Measurements from ENCODE around the gene PHKA1. TPM values are rescaled to one million over a fixed set of nuclear protein-coding genes. Genes with fewer than 3 reads are reported as not detected.
"Not testable (repeated sequence)": the region's sequence is repeated elsewhere in the genome, so short reads cannot be mapped to it uniquely, and the experiment has no call there.

The PHKA1 gene
- total and polyA plus RNA-seq, 2 donors (not counting 1 experiment from before 2014, with no cell fraction given), result 2.0 to 9.1 TPM

DNA sequence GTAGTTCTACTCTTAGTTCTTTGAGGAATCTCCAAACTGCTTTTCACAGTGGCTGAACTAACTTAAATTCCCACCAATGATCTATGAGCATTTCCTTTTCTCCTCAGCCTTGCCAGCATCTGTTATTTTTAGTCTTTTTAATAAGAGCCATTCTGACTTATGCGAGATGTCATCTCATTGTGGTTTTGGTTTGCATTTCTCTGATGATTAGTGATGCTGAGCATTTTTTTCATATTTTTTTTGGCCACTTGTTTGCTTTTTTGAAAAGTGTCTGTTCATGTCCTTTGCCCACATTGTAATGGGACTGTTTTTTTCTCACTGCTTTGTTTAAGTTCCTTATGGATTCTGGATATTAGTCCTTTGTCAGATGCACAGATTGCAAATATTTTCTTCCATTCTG, 21.5 kb upstream of the PHKA1 start:
- TF ChIP-seq, protein P1, sequence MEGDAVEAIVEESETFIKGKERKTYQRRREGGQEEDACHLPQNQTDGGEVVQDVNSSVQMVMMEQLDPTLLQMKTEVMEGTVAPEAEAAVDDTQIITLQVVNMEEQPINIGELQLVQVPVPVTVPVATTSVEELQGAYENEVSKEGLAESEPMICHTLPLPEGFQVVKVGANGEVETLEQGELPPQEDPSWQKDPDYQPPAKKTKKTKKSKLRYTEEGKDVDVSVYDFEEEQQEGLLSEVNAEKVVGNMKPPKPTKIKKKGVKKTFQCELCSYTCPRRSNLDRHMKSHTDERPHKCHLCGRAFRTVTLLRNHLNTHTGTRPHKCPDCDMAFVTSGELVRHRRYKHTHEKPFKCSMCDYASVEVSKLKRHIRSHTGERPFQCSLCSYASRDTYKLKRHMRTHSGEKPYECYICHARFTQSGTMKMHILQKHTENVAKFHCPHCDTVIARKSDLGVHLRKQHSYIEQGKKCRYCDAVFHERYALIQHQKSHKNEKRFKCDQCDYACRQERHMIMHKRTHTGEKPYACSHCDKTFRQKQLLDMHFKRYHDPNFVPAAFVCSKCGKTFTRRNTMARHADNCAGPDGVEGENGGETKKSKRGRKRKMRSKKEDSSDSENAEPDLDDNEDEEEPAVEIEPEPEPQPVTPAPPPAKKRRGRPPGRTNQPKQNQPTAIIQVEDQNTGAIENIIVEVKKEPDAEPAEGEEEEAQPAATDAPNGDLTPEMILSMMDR (conservative IDR thresholded peaks at IDR 0.05 in 1 of 2, IDR thresholded peaks at IDR 0.05 in 1 of 2; ENCODE audit: low read depth in 1 of 2, low read length in 2 of 2), result no peak
- no peak for TF ChIP-seq EZH2 (IDR thresholded peaks at IDR 0.05; ENCODE audit: low read length, missing control alignments)
- no peak overlapping the region for H3K27ac ChIP-seq (ENCODE audit: insufficient read depth, low read length)
- no peak overlapping the region for H2AFZ ChIP-seq (ENCODE audit: low read length)
- no peaks in the 10 kb centered on the region for H4K20me1 ChIP-seq (ENCODE audit: control insufficient read depth, extremely low read depth, insufficient read depth, low read length)
- H3K36me3 ChIP-seq (ENCODE audit: control insufficient read depth, insufficient read depth, low read length), result no peaks in the 10 kb centered on the region
- peak; percentile 14 to 57 for DNase-seq (ENCODE audit: low read depth in 2 of 2)
- no peak overlapping the region for H3K9ac ChIP-seq (ENCODE audit: insufficient read depth, low read length)
- no peaks in the 10 kb centered on the region for H3K79me2 ChIP-seq (ENCODE audit: control insufficient read depth, insufficient read depth, low read length)
- no peak overlapping the region for H3K4me2 ChIP-seq (ENCODE audit: extremely low read depth, insufficient read depth, low read length)
- H3K4me1 ChIP-seq (ENCODE audit: control insufficient read depth, extremely low read depth, insufficient read depth, low read length), result no peaks in the 10 kb centered on the region
- H3K27me3 ChIP-seq (ENCODE audit: control insufficient read depth, insufficient read depth, low read length), result no peaks in the 10 kb centered on the region
- H3K9me3 ChIP-seq (ENCODE audit: control insufficient read depth, insufficient read depth, low read depth, low read length), result no peaks in the 10 kb centered on the region
- H3K4me3 ChIP-seq (replicated peaks in 1 of 4; ENCODE audit: control extremely low read depth in 1 of 4, insufficient read depth in 1 of 4, low read depth in 3 of 4, low read length in 4 of 4), result no peak overlapping the region

DNA sequence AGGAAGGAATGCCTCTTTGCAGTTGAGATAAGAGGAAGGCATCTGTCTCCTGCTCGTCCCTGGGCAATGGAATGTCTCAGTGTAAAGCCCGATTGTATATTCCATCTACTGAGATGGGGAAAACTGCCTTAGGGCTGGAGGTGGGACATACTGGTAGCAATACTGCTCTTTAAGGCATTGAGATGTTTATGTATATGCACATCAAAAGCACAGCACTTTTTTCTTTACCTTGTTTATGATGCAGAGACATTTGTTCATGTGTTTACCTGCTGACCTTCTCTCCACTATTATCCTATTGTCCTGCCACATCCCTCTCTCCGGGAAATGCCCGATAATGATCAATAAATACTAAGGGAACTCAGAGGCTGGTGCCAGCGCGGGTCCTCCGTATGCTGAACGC, 19.5 kb upstream of the PHKA1 start:
- not testable (repeated sequence) for H4K20me1 ChIP-seq (ENCODE audit: control insufficient read depth, extremely low read depth, insufficient read depth, low read length); H3K4me1 ChIP-seq (ENCODE audit: control insufficient read depth, extremely low read depth, insufficient read depth, low read length); H3K4me2 ChIP-seq (ENCODE audit: extremely low read depth, insufficient read depth, low read length); H2AFZ ChIP-seq (ENCODE audit: low read length); H3K27me3 ChIP-seq (ENCODE audit: control insufficient read depth, insufficient read depth, low read length); H3K27ac ChIP-seq (ENCODE audit: insufficient read depth, low read length); H3K9me3 ChIP-seq (ENCODE audit: control insufficient read depth, insufficient read depth, low read depth, low read length); H3K36me3 ChIP-seq (ENCODE audit: control insufficient read depth, insufficient read depth, low read length); H3K79me2 ChIP-seq (ENCODE audit: control insufficient read depth, insufficient read depth, low read length); DNase-seq (ENCODE audit: low read depth in 2 of 2); H3K4me3 ChIP-seq (replicated peaks in 1 of 4; ENCODE audit: control extremely low read depth in 1 of 4, insufficient read depth in 1 of 4, low read depth in 3 of 4, low read length in 4 of 4); H3K9ac ChIP-seq (ENCODE audit: insufficient read depth, low read length)

DNA sequence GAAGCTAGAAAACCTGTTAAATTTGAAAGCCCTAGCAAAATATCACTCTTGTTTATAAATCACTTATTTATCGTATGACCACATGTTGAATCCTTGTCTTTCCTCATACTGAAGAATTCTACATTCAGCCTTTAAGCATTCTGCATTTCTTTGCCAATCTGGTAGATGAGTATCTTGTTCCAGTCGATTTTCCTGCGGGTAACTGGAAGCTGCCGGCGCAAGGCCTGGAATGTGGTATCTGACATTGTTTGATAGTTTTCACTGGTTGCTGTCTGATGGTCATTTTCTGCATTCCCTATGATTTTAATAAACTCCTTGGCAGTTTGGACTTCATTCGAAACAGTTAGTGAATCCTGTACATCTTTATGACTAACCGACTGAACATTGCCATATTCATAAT, 13.7 kb upstream of the PHKA1 start:
- Histone ChIP-seq H3K36me3 (ENCODE audit: control insufficient read depth, insufficient read depth, low read length) (no peaks in the 10 kb centered on the region), H4K20me1 (ENCODE audit: control insufficient read depth, extremely low read depth, insufficient read depth, low read length) (no peaks in the 10 kb centered on the region), H3K27me3 (ENCODE audit: control insufficient read depth, insufficient read depth, low read length) (no peaks in the 10 kb centered on the region), H3K4me2 (ENCODE audit: extremely low read depth, insufficient read depth, low read length) (no peak overlapping the region), H3K9ac (ENCODE audit: insufficient read depth, low read length) (no peak overlapping the region), H2AFZ (ENCODE audit: low read length) (no peak overlapping the region), H3K9me3 (ENCODE audit: control insufficient read depth, insufficient read depth, low read depth, low read length) (no peaks in the 10 kb centered on the region), H3K4me3 (replicated peaks in 1 of 4; ENCODE audit: control extremely low read depth in 1 of 4, insufficient read depth in 1 of 4, low read depth in 3 of 4, low read length in 4 of 4) (no peak overlapping the region), H3K4me1 (ENCODE audit: control insufficient read depth, extremely low read depth, insufficient read depth, low read length) (no peaks in the 10 kb centered on the region), H3K79me2 (ENCODE audit: control insufficient read depth, insufficient read depth, low read length) (no peaks in the 10 kb centered on the region), H3K27ac (ENCODE audit: insufficient read depth, low read length) (no peak overlapping the region)
- no peak for DNase-seq (ENCODE audit: low read depth in 2 of 2)
- TF ChIP-seq, protein P1 (conservative IDR thresholded peaks at IDR 0.05 in 1 of 2, IDR thresholded peaks at IDR 0.05 in 1 of 2; ENCODE audit: low read depth in 1 of 2, low read length in 2 of 2), result no peak
- TF ChIP-seq EZH2 (IDR thresholded peaks at IDR 0.05; ENCODE audit: low read length, missing control alignments), result no peak

Data from fibroblast of lung (primary cell).